Breast epithelium (tissue), 4 donors: ENCODE data around the gene CST5. TPM values are rescaled to one million over a fixed set of nuclear protein-coding genes. Genes with fewer than 3 reads are reported as not detected.
"Not testable (repeated sequence)": the region's sequence is repeated elsewhere in the genome, so short reads cannot be mapped to it uniquely, and the experiment has no call there.

Source experiments
- DNase-seq, 2 donors: peaks; one replicate each; pipeline ENCODE4 v3.0.0-alpha.2; 2019; ENCODE audit warnings: low spot score in 2 of 2
- H3K27ac ChIP-seq, 2 donors: fragments of 200-600 bp; sonication (generic) in 1 of 2; one replicate each; pipeline ENCODE4 v1.5.1; 2016 to 2019; ENCODE audit warnings: mild to moderate bottlenecking in 1 of 2
- H3K27me3 ChIP-seq, 2 donors: fragments of 200-600 bp; sonication (generic) in 1 of 2; one replicate each; pipeline versions ENCODE4 v1.5.1 to v1.6.0; 2017 to 2019; ENCODE audit warnings: control low read depth in 1 of 2, mild to moderate bottlenecking in 1 of 2
- H3K36me3 ChIP-seq: fragments of 200-600 bp; one replicate; pipeline ENCODE4 v1.5.1; 2019
- H3K4me1 ChIP-seq, 2 donors: fragments of 200-600 bp; sonication (generic); one replicate each; pipeline ENCODE4 v1.5.1; 2016 to 2019; ENCODE audit warnings: control low read depth in 1 of 2
- H3K4me3 ChIP-seq, 3 donors: fragments of 200-600 bp; sonication (generic); 1 replicate in 2 of 3; 2 replicates in 1 of 3; pipeline ENCODE4 v1.5.1; 2016 to 2019; ENCODE audit warnings: mild to moderate bottlenecking in 3 of 3, moderate library complexity in 2 of 3
- H3K9me3 ChIP-seq, 2 donors: fragments of 200-600 bp; sonication (generic) in 1 of 2; one replicate each; pipeline ENCODE4 v1.5.1; 2016 to 2019; ENCODE audit warnings: control low read depth in 1 of 2
- POLR2A ChIP-seq: fragments of 450-650 bp; IDR thresholded peaks from one replicate; pipeline ENCODE4 v1.6.1; 2016; ENCODE audit warnings: antibody characterized with exemption, mild to moderate bottlenecking, moderate library complexity
- POLR2AphosphoS5 ChIP-seq, 3 donors: sonication (generic); formaldehyde crosslinking; IDR thresholded peaks; one replicate each; pipeline ENCODE4 v1.6.1; 2017; ENCODE audit warnings: antibody characterized with exemption in 3 of 3
- intact Hi-C: fragments of 100-400 bp; cut with DNase I; formaldehyde crosslinking; loops from one replicate; pipeline ENCODE4 v1.15.1; 2023; ENCODE audit warnings: low total_unique reads
- total RNA-seq, 3 donors: library from RNA; depleted of rRNA; stranded (reverse); fragments of >200 nt; gene quantifications; one replicate each; pipeline ENCODE4 v1.1.0, GENCODE V29; 2016
- TF ChIP-seq, protein P1 (sequence below), 3 donors: fragments of 450-650 bp; IDR thresholded peaks; one replicate each; pipeline ENCODE4 v1.5.1; 2016 to 2017; ENCODE audit warnings: antibody characterized with exemption in 3 of 3, mild to moderate bottlenecking in 3 of 3, moderate library complexity in 3 of 3

Gene CST5
- total RNA-seq, 3 donors from 2014 or later, result not detected

DNA sequence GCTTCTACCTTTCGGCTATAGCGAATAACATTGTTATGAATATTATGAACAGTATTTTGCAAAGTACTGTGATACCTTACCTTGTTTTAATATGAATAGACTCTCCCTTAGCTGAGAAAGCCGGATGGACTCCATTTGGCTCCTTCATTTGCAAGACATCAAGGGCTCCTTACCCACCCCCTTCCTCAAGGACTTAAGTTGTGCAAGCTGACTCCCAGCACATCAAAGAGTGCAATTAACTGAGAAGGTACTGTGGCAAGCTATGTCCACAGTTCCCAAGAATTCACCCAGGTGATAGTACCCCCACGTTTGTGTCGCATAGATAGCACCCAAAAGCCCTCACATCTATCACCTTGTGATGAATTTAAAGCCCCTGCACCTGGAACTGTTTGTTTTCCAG lies 11.2 kb downstream of the CST5 start:
- no peak for DNase-seq
- no peak overlapping the region for H3K27ac ChIP-seq
- H3K4me1 ChIP-seq, result no peaks in the 10 kb centered on the region
- peaks cover 0 to 26% of the 10 kb centered on the region in 2 donors for H3K27me3 ChIP-seq
- peaks cover 0 to 2% of the 10 kb centered on the region in 2 donors for H3K9me3 ChIP-seq
- intact Hi-C loops, result loop anchor here (5.0 kb wide), 1 partner anchor 989 kb away; no protein-coding TSS in a partner anchor
- H3K36me3 ChIP-seq, result no peaks in the 10 kb centered on the region
- TF ChIP-seq POLR2AphosphoS5 (IDR thresholded peaks at IDR 0.05) (no peak), POLR2A (no peak)
- TF ChIP-seq, protein P1, sequence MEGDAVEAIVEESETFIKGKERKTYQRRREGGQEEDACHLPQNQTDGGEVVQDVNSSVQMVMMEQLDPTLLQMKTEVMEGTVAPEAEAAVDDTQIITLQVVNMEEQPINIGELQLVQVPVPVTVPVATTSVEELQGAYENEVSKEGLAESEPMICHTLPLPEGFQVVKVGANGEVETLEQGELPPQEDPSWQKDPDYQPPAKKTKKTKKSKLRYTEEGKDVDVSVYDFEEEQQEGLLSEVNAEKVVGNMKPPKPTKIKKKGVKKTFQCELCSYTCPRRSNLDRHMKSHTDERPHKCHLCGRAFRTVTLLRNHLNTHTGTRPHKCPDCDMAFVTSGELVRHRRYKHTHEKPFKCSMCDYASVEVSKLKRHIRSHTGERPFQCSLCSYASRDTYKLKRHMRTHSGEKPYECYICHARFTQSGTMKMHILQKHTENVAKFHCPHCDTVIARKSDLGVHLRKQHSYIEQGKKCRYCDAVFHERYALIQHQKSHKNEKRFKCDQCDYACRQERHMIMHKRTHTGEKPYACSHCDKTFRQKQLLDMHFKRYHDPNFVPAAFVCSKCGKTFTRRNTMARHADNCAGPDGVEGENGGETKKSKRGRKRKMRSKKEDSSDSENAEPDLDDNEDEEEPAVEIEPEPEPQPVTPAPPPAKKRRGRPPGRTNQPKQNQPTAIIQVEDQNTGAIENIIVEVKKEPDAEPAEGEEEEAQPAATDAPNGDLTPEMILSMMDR (IDR thresholded peaks at IDR 0.05), result no peak
- H3K4me3 ChIP-seq, result no peak overlapping the region

DNA sequence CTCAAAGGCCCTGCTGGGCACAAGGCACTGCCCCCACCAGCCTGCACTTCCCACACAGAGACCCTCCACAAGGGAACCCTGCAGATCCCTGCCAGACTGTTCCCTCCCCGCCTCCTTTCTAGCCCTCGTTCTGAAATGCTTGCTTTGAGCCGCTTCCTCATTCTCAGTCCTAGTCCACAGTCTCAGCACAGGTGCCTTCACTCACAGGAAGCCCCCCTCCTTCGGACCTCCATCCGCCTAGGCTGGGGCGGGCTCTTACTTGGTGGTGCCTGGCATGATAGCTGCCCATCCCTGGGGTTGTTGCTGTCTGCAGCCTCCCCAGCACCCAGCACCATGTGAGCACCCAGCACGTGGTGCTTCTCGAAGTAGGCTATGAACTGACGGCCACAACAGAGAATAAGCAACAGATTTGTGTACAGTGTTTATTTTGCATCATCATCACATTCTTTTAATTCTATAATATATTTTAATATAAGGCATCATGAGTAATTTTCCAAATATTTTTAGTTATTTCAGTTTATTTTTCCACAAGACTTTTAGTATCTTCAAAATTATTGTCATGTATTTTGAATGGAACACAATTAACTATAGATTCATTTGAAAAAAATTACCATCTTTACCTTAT lies 12.3 kb downstream of the CST5 start:
- Histone ChIP-seq H3K27ac (no peak overlapping the region), H3K4me3 (no peak overlapping the region), H3K4me1 (no peaks in the 10 kb centered on the region), H3K36me3 (no peaks in the 10 kb centered on the region), H3K27me3 (peaks cover 0 to 26% of the 10 kb centered on the region in 2 donors), H3K9me3 (peaks cover 0 to 8% of the 10 kb centered on the region in 2 donors)
- intact Hi-C loops, result loop anchor here (5.0 kb wide), 1 partner anchor 990 kb away; no protein-coding TSS in a partner anchor
- no peak for DNase-seq
- TF ChIP-seq, protein P1 (IDR thresholded peaks at IDR 0.05), result no peak
- TF ChIP-seq POLR2AphosphoS5 (IDR thresholded peaks at IDR 0.05) (no peak), POLR2A (no peak)

DNA sequence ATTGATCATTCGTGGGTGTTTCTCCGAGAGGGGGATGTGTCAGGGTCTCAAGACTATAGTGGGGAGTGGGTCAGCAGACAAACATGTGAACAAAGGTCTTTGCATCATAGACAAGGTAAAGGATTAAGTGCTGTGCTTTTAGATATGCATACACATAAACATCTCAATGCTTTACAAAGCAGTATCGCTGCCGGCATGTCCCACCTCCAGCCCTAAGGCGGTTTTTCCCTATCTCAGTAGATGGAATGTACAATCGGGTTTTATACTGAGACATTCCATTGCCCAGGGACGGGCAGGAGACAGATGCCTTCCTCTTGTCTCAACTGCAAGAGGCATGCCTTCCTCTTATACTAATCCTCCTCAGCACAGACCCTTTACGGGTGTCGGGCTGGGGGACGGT lies 18.8 kb downstream of the CST5 start:
- H3K36me3 ChIP-seq, H3K4me3 ChIP-seq, H3K4me1 ChIP-seq, DNase-seq, H3K27me3 ChIP-seq, H3K9me3 ChIP-seq, intact Hi-C loops, H3K27ac ChIP-seq: not testable (repeated sequence)

DNA sequence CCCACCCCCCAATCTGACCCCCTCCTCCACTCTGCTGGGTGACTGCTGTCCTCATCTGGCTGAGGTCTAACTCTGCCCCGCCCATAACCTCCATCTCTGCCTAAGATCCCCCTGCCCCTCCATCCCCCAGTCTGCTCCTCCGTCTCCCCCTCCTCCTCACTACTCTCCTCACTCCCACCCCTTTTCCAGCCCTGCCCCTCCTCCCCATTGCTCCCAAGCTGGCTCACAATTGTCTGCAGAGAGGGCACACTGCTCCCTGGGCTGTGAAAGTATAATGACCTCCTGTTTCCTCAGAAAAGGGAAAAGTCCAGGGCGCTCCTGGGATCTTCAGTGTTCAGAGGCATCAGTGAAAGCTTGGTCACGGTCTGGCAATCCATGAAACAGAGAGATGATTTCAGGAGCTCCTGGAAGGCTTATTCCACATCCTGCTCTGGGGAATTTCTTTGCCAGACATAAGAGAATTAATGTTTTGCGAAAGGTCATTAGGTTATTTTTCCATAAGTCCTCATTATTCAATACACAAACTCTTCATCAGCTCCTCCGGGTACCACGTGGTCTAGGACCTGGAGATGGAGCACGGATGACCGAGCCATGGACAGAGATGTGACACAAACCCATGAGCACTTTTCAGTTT lies 21.5 kb downstream of the CST5 start:
- intact Hi-C loops, result no loop called here
- Histone ChIP-seq H3K27ac (no peak overlapping the region), H3K4me1 (no peaks in the 10 kb centered on the region), H3K27me3 (no peaks in the 10 kb centered on the region), H3K9me3 (peaks cover 0 to 3% of the 10 kb centered on the region in 2 donors), H3K36me3 (no peaks in the 10 kb centered on the region), H3K4me3 (no peak overlapping the region)
- TF ChIP-seq, protein P1 (IDR thresholded peaks at IDR 0.05), result no peak
- TF ChIP-seq POLR2AphosphoS5 (IDR thresholded peaks at IDR 0.05) (no peak), POLR2A (no peak)
- no peak for DNase-seq

DNA sequence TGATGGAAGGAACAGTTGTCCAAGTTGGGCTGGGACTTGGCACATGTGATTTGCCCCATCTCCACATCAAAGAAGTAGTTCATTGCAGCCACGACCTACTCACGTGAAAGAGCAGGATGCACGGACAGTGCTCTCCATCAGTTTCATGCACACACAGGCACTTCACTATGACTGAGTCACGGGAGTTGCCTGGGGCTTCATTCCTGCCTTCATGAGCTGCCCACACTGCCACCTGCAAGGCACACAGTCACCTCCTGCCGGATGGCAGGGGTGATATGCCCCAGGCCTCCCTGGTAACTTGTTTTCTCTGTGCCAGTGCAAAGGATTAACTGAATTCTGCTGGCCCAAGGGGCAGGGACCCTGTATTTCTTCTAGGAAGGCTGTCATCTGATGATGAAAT lies 22.8 kb downstream of the CST5 start:
- no peak for DNase-seq
- Histone ChIP-seq H3K27ac (no peak overlapping the region), H3K4me1 (no peaks in the 10 kb centered on the region), H3K27me3 (no peaks in the 10 kb centered on the region), H3K4me3 (no peak overlapping the region), H3K36me3 (no peaks in the 10 kb centered on the region), H3K9me3 (no peaks in the 10 kb centered on the region)
- intact Hi-C loops, result no loop called here
- TF ChIP-seq POLR2A, result no peak
- TF ChIP-seq, protein P1 (IDR thresholded peaks at IDR 0.05), result no peak
- TF ChIP-seq POLR2AphosphoS5 (IDR thresholded peaks at IDR 0.05), result no peak
